ENCODE results near the gene MCM10. TPM values are rescaled to one million over a fixed set of nuclear protein-coding genes. Genes with fewer than 3 reads are reported as not detected.
"Not testable (repeated sequence)": the region's sequence is repeated elsewhere in the genome, so short reads cannot be mapped to it uniquely, and the experiment has no call there.

The MCM10 gene
- total RNA-seq, 1 donor from 2014 or later = 76.3 TPM

DNA sequence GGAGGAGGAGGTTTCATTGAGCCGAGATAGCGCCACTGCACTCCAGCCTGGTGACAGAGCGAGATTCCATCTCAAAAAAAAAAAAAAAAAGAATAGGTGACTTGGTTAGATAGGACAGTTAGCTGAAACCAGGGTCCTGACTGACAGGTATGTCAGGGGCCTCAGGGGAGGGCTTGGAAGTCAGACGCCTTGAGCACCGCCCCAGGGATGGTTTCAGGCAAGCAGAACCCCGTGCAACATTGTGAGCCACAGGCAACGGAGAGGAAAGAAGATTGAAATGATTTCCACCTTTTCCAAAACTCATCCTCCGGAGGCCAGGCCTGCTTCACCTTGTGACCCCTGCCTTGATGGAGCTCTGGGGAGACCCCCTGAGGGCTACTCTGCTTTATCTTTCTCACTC is 64.2 kb downstream of the MCM10 start:
- no peak overlapping the region for H3K4me3 Mint-ChIP-seq
- TF ChIP-seq, protein P1, sequence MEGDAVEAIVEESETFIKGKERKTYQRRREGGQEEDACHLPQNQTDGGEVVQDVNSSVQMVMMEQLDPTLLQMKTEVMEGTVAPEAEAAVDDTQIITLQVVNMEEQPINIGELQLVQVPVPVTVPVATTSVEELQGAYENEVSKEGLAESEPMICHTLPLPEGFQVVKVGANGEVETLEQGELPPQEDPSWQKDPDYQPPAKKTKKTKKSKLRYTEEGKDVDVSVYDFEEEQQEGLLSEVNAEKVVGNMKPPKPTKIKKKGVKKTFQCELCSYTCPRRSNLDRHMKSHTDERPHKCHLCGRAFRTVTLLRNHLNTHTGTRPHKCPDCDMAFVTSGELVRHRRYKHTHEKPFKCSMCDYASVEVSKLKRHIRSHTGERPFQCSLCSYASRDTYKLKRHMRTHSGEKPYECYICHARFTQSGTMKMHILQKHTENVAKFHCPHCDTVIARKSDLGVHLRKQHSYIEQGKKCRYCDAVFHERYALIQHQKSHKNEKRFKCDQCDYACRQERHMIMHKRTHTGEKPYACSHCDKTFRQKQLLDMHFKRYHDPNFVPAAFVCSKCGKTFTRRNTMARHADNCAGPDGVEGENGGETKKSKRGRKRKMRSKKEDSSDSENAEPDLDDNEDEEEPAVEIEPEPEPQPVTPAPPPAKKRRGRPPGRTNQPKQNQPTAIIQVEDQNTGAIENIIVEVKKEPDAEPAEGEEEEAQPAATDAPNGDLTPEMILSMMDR (conservative IDR thresholded peaks at IDR 0.05) = no peak
- H3K27ac Mint-ChIP-seq (ENCODE audit: unreplicated experiment) = no peak overlapping the region
- no peaks in the 10 kb centered on the region for H3K9me3 Mint-ChIP-seq
- no peaks in the 10 kb centered on the region for H3K36me3 Mint-ChIP-seq (ENCODE audit: low read depth)
- DNase-seq (ENCODE audit: low read depth, low spot score) = no peak
- no peaks in the 10 kb centered on the region for H3K4me1 Mint-ChIP-seq
- H3K27me3 Mint-ChIP-seq (ENCODE audit: low read depth) = no peaks in the 10 kb centered on the region

DNA sequence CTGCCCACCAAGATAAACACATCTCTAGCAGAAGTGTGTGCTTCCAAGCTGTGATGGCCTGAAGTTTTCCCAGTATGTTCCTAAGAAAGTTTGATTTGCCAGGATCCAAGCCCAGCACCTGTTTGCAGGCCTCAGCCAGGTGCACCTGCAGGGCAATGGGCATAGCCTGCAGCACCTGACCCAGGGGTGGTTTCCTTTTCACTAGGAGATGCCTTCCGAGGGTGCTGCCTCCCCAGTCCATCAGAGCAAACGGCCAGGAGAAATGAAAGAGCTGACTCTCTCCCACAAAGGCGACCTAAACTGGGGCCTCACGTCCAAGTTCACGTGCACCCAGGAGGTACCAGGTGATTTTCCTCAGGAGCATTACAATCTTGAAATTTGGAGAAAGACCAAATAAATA is 65.7 kb downstream of the MCM10 start:
- TF ChIP-seq, protein P1 (conservative IDR thresholded peaks at IDR 0.05) = no peak
- H3K9me3 Mint-ChIP-seq = no peaks in the 10 kb centered on the region

DNA sequence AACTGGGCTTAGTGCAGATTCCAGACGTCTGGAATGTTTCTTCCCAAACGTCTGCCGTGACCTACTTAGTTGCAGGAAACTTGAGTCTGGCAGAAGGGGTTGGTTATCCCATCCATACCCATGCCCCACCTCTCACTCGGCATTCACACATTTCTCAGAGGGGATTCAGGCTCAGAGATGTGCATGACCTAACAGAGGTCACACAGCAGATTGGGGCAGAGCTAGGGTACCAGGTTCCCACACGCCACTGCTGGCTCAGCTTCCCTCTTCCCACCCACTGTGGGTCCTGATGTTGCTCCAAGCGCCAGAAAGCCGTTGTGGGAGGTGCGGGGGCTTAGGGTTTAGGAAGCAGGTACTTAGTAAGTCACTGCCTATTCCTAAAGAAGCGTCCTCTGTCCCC is 69.8 kb downstream of the MCM10 start:
- H3K4me3 Mint-ChIP-seq = no peak overlapping the region
- TF ChIP-seq, protein P1 (conservative IDR thresholded peaks at IDR 0.05) = no peak
- no peak for DNase-seq (ENCODE audit: low read depth, low spot score)
- no peak overlapping the region for H3K27ac Mint-ChIP-seq (ENCODE audit: unreplicated experiment)
- no peaks in the 10 kb centered on the region for H3K4me1 Mint-ChIP-seq
- no peaks in the 10 kb centered on the region for H3K27me3 Mint-ChIP-seq (ENCODE audit: low read depth)
- H3K9me3 Mint-ChIP-seq = no peaks in the 10 kb centered on the region
- no peaks in the 10 kb centered on the region for H3K36me3 Mint-ChIP-seq (ENCODE audit: low read depth)

More for the DNA sequence above, 65.7 kb downstream of the MCM10 start:
- no peaks in the 10 kb centered on the region for H3K36me3 Mint-ChIP-seq (ENCODE audit: low read depth)
- H3K4me3 Mint-ChIP-seq = no peak overlapping the region
- no peak for DNase-seq (ENCODE audit: low read depth, low spot score)
- H3K4me1 Mint-ChIP-seq = no peaks in the 10 kb centered on the region
- no peaks in the 10 kb centered on the region for H3K27me3 Mint-ChIP-seq (ENCODE audit: low read depth)
- H3K27ac Mint-ChIP-seq (ENCODE audit: unreplicated experiment) = no peak overlapping the region

DNA sequence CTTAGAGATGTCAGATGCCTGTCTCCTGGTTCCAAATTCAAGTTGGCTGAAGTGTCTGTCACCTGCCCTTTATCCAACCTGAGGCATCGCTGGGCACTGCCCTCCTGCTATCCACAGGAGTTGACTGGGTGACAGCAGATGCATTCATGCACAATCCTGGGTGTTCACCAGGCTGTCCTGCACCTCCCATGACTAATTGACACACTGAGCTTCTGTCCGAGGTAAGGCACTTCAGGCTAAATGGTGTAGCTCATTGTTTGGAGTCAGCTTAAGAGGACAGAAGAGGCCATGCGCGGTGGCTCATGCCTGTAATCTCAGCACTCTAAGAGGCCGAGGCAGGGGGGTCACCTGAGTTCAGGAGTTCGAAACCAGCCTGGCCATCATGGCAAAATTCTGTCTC is 70.5 kb downstream of the MCM10 start:
- H3K27me3 Mint-ChIP-seq (ENCODE audit: low read depth) = no peaks in the 10 kb centered on the region
- H3K27ac Mint-ChIP-seq (ENCODE audit: unreplicated experiment) = no peak overlapping the region
- TF ChIP-seq, protein P1 (conservative IDR thresholded peaks at IDR 0.05) = no peak
- DNase-seq (ENCODE audit: low read depth, low spot score) = no peak
- no peaks in the 10 kb centered on the region for H3K4me1 Mint-ChIP-seq
- H3K4me3 Mint-ChIP-seq = no peak overlapping the region
- H3K9me3 Mint-ChIP-seq = no peaks in the 10 kb centered on the region
- H3K36me3 Mint-ChIP-seq (ENCODE audit: low read depth) = no peaks in the 10 kb centered on the region

DNA sequence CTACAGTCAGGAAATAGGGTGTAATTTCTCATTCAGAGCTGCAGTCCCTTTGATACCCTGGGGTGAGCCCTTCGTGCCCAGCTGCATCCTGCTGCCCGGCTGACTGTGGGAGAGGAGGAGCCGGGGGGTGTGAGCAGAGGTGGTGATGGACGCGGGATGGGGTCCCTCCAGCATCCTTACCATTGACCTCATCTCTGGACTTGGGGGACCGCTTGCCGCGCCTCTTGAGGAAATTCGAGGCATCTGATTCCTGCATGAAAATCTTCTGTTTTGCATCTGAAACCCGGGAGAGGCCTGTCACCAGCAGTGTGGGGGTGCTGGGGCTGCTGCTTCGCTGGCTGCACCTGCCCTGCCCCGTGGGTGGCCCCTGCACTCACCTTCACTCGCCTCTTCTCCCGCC is 72.0 kb downstream of the MCM10 start:
- no peak for DNase-seq (ENCODE audit: low read depth, low spot score)
- no peaks in the 10 kb centered on the region for H3K4me1 Mint-ChIP-seq
- TF ChIP-seq, protein P1 (conservative IDR thresholded peaks at IDR 0.05) = no peak
- no peak overlapping the region for H3K27ac Mint-ChIP-seq (ENCODE audit: unreplicated experiment)
- H3K4me3 Mint-ChIP-seq = no peak overlapping the region
- H3K9me3 Mint-ChIP-seq = no peaks in the 10 kb centered on the region
- no peaks in the 10 kb centered on the region for H3K27me3 Mint-ChIP-seq (ENCODE audit: low read depth)
- no peaks in the 10 kb centered on the region for H3K36me3 Mint-ChIP-seq (ENCODE audit: low read depth)

DNA sequence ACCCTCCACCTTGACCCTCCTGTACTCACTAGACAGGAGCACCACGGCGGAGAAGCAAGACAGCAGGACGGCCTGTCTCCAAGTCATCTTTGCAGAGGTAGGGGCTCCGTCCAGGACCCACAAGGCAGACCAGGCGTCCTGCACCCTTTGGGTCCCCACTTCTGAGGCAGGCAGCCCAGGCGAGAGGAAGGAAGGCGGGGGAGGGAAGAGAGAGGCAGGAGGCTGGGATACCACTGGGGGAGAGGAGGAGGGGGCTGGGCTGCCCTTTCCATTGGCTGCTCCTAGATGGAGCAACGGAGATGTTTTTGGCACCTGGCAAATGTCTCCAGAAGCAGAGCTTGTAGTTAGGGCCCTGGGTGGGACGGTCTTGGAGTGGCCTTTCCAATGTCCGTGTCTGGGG is 72.8 kb downstream of the MCM10 start, which contains the start of gene UCMA:
TSS of gene UCMA (minus strand) at position 203 of the 400 bp plus-strand sequence. CDS start at position 87, 116 bp downstream.
- Mint-ChIP-seq H3K9me3 (no peaks in the 10 kb centered on the region), H3K27ac (ENCODE audit: unreplicated experiment) (no peak within 1 kb of the TSS), H3K27me3 (ENCODE audit: low read depth) (no peaks in the 10 kb centered on the region), H3K4me3 (no peak within 1 kb of the TSS), H3K36me3 (ENCODE audit: low read depth) (no peaks in the 10 kb centered on the region), H3K4me1 (no peaks in the 10 kb centered on the region)
- TF ChIP-seq, protein P1 (conservative IDR thresholded peaks at IDR 0.05) = no peak
- no peak for DNase-seq (ENCODE audit: low read depth, low spot score)

DNA sequence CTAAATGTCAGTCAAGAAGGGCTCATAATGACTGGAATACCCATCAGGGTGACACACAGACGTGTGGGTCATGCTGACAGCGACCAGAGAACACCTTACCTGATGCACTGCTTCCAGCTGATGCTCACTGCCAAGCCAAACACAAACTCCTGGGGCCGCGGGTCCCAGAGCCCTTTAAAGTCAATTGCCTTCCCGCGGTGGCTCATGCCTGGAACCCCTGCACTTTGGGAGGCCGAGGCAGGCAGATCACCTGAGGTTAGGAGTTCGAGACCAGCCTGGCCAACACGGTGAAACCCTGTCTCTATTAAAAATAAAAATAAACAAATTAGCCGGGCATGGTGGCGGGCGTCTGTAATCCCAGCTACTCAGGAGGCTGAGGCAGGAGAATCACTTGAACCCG is 73.4 kb downstream of the MCM10 start:
- H3K4me1 Mint-ChIP-seq; DNase-seq (ENCODE audit: low read depth, low spot score); H3K27ac Mint-ChIP-seq (ENCODE audit: unreplicated experiment); H3K4me3 Mint-ChIP-seq; H3K27me3 Mint-ChIP-seq (ENCODE audit: low read depth); H3K36me3 Mint-ChIP-seq (ENCODE audit: low read depth); H3K9me3 Mint-ChIP-seq: not testable (repeated sequence)

Measured in neural crest cell (in vitro differentiated cells).